ENCODE measurements around the gene ATP6V0E1.

DNA sequence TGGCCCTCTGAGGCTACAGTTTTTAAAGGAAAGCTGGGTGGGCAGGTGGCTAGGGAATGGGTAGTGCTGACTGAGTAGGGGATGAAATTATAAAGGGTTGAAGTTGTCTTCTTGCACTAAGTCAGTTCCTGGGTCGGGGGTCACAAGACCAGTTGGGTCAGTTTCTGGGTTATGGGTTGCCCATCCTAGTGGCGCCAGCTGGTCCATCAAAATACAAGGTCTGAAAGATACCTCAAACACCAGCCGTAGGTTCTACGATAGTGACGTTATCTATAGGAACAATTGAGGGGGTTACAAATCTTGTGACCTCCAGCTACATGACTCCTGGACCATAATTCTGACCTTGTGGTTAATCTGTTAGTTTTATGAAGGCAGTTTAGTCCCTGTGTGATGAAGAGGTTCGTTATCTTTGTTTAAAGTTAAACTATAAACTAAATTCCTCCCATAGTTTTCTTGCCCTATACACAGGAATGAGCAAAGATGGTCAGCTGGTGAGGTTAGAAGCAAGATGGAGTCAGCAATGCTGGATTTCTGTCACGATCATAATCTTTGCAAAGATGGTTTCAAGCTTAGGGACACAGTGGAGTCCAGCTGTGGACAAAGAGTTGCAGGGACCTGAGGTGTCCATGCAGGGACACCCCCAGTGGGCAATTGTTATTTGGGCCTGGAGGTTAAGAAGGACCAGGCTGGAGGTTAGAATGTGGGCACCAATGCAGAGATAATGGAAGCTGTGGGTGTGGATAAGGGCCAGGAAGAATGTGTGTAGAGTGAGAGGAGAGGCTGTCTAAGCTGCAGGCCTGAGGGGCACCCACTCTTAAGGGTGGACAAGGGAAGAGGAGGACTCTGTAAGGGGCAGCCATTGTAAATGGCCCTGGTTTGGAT, 58.6 kb downstream of the ATP6V0E1 start:
- TF ChIP-seq POLR2AphosphoS5 (IDR thresholded peaks at IDR 0.05; ENCODE audit: low read depth, low read length) (no peak), TAF1 (IDR thresholded peaks at IDR 0.05; ENCODE audit: borderline replicate concordance, insufficient read depth, low read length) (no peak)
- TF ChIP-seq, protein P1, sequence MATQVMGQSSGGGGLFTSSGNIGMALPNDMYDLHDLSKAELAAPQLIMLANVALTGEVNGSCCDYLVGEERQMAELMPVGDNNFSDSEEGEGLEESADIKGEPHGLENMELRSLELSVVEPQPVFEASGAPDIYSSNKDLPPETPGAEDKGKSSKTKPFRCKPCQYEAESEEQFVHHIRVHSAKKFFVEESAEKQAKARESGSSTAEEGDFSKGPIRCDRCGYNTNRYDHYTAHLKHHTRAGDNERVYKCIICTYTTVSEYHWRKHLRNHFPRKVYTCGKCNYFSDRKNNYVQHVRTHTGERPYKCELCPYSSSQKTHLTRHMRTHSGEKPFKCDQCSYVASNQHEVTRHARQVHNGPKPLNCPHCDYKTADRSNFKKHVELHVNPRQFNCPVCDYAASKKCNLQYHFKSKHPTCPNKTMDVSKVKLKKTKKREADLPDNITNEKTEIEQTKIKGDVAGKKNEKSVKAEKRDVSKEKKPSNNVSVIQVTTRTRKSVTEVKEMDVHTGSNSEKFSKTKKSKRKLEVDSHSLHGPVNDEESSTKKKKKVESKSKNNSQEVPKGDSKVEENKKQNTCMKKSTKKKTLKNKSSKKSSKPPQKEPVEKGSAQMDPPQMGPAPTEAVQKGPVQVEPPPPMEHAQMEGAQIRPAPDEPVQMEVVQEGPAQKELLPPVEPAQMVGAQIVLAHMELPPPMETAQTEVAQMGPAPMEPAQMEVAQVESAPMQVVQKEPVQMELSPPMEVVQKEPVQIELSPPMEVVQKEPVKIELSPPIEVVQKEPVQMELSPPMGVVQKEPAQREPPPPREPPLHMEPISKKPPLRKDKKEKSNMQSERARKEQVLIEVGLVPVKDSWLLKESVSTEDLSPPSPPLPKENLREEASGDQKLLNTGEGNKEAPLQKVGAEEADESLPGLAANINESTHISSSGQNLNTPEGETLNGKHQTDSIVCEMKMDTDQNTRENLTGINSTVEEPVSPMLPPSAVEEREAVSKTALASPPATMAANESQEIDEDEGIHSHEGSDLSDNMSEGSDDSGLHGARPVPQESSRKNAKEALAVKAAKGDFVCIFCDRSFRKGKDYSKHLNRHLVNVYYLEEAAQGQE (IDR thresholded peaks at IDR 0.05; ENCODE audit: insufficient read depth in 1 of 2, low read depth in 2 of 2, low read length in 2 of 2): no peak
